SU-DHL-6 (cell line): ENCODE data around the gene RGPD5.
"Not testable (repeated sequence)": the region's sequence is repeated elsewhere in the genome, so short reads cannot be mapped to it uniquely, and the experiment has no call there.

Experiments
- EZH2phosphoT487 ChIP-seq: fragments of 200-600 bp; sonication (generic), shearing (Covaris generic); conservative IDR thresholded peaks from 2 replicates; pipeline ENCODE4 v1.6.1; 2018; ENCODE audit warnings: mild to moderate bottlenecking, antibody characterized with exemption, low read length, moderate library complexity, mixed read lengths
- TF ChIP-seq, protein P1 (sequence below): fragments of 200-600 bp; sonication (generic); IDR thresholded peaks from one replicate; pipeline ENCODE4 v1.5.1; 2017; ENCODE audit warnings: antibody characterized with exemption, mild to moderate bottlenecking, low read length, moderate library complexity; ENCODE audit not compliant: insufficient read depth, poor library complexity, severe bottlenecking

DNA sequence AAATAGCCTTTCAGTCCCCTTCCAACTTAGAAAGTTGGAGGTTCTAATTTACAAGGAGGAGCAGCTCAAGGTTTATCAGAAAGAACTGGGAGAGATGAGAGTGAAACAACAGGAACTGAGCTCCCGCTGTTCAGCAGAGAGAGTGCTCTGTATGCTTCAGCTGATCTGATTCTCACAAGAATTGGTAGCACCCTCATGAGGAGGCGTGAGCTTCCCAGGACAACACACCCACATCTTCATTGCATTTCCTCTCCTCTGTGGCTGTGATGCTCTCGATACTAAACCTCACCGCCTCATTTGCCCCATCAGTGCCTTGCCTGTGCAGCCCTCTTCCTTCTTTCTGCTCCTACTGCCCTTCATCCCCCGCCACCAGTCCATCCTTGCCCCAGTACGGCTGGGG lies 42.5 kb upstream of the RGPD5 start:
- TF ChIP-seq, protein P1, sequence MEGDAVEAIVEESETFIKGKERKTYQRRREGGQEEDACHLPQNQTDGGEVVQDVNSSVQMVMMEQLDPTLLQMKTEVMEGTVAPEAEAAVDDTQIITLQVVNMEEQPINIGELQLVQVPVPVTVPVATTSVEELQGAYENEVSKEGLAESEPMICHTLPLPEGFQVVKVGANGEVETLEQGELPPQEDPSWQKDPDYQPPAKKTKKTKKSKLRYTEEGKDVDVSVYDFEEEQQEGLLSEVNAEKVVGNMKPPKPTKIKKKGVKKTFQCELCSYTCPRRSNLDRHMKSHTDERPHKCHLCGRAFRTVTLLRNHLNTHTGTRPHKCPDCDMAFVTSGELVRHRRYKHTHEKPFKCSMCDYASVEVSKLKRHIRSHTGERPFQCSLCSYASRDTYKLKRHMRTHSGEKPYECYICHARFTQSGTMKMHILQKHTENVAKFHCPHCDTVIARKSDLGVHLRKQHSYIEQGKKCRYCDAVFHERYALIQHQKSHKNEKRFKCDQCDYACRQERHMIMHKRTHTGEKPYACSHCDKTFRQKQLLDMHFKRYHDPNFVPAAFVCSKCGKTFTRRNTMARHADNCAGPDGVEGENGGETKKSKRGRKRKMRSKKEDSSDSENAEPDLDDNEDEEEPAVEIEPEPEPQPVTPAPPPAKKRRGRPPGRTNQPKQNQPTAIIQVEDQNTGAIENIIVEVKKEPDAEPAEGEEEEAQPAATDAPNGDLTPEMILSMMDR = not testable (repeated sequence)
- TF ChIP-seq EZH2phosphoT487 = not testable (repeated sequence)
